ENCODE data around the gene CUL4A.

The CUL4A gene

GRCh38 chr13:113209336-113209758 lies at the start of gene CUL4A:
CUL4A (plus strand) TSS chr13:113209613; CDS start chr13:113209628, 15 bp downstream.
- H3K4me1 ChIP-seq (ENCODE audit: insufficient read depth, low read length, severe bottlenecking), result peaks cover 33% of the 10 kb centered on the region
- H3K27ac ChIP-seq (ENCODE audit: low read depth, low read length, poor library complexity, severe bottlenecking), result peak within 1 kb of the TSS; percentile 81
- no peak within 1 kb of the TSS for H2AFZ ChIP-seq (ENCODE audit: low read length)
- H3K9me2 ChIP-seq (ENCODE audit: low read depth, low read length), result no peaks in the 10 kb centered on the region
- no peaks in the 10 kb centered on the region for H3K9me3 ChIP-seq (ENCODE audit: low read length)
- peaks cover 83% of the 10 kb centered on the region for H3K79me2 ChIP-seq (ENCODE audit: insufficient read depth, low read length)
- H3K36me3 ChIP-seq (ENCODE audit: insufficient read depth, low read length), result peaks cover 53% of the 10 kb centered on the region
- H3F3A ChIP-seq (ENCODE audit: insufficient read depth, low read length), result no peaks in the 10 kb centered on the region
- H3K4me2 ChIP-seq (ENCODE audit: low read length), result peak within 1 kb of the TSS; percentile 96
- TF ChIP-seq CTCF (IDR thresholded peaks at IDR 0.05; ENCODE audit: low read length) (no peak), EZH2 (IDR thresholded peaks at IDR 0.05; ENCODE audit: borderline replicate concordance, low read length) (no peak)
- H3K9ac ChIP-seq (ENCODE audit: low read length), result peak within 1 kb of the TSS; percentile 99
- H3K27me3 ChIP-seq (ENCODE audit: insufficient read depth, low read length), result no peaks in the 10 kb centered on the region
- H3K4me3 ChIP-seq (ENCODE audit: low read depth, low read length, poor library complexity, severe bottlenecking), result peak within 1 kb of the TSS; percentile 76
- 0 out of 2 replicates have a peak, but pooled peaks cover 2% of the 10 kb centered on the region for H4K20me1 ChIP-seq (ENCODE audit: insufficient read depth, low read length)

DNA sequence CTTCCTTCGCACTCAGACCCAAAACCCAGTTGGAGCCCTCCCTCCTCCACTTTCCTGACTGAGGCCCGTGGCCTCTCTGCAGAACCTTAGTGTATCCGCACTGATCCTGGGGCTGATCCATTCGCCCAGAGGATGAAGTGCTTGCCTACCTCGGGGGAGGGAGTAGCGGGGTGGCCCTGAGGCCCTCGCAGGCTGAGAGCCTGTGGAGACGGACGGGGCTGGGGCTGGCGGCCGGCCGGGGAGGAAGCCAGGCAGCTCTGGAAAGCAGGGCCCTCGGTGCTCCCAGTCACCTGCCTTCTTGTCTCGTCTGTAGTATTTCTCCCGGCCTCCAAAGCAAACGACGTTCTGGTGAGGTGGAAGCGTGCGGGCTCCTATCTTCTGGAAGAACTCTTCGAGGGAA lies 49.7 kb upstream of the CUL4A start:
- TF ChIP-seq CTCF (IDR thresholded peaks at IDR 0.05; ENCODE audit: low read length) (no peak), EZH2 (IDR thresholded peaks at IDR 0.05; ENCODE audit: borderline replicate concordance, low read length) (no peak)
- Histone ChIP-seq H2AFZ (ENCODE audit: low read length) (no peak overlapping the region), H3K9me3 (ENCODE audit: low read length) (peaks cover 8% of the 10 kb centered on the region), H3K4me3 (ENCODE audit: low read depth, low read length, poor library complexity, severe bottlenecking) (no peak overlapping the region), H3K79me2 (ENCODE audit: insufficient read depth, low read length) (no peaks in the 10 kb centered on the region), H3K9ac (ENCODE audit: low read length) (no peak overlapping the region), H3K36me3 (ENCODE audit: insufficient read depth, low read length) (peaks cover 5% of the 10 kb centered on the region; the same call in 1 of the 2 replicates), H3F3A (ENCODE audit: insufficient read depth, low read length) (no peaks in the 10 kb centered on the region), H3K27me3 (ENCODE audit: insufficient read depth, low read length) (peaks cover 22% of the 10 kb centered on the region), H3K9me2 (ENCODE audit: low read depth, low read length) (no peaks in the 10 kb centered on the region), H3K4me1 (ENCODE audit: insufficient read depth, low read length, severe bottlenecking) (peaks cover under 1% of the 10 kb centered on the region), H3K4me2 (ENCODE audit: low read length) (no peak overlapping the region), H3K27ac (ENCODE audit: low read depth, low read length, poor library complexity, severe bottlenecking) (no peak overlapping the region), H4K20me1 (ENCODE audit: insufficient read depth, low read length) (no peaks in the 10 kb centered on the region)

- Histone ChIP-seq H3K4me1 (ENCODE audit: insufficient read depth, low read length, severe bottlenecking) (no peaks in the 10 kb centered on the region), H3K4me3 (ENCODE audit: low read depth, low read length, poor library complexity, severe bottlenecking) (no peak overlapping the region), H3K36me3 (ENCODE audit: insufficient read depth, low read length) (peaks cover 5% of the 10 kb centered on the region; the same call in 1 of the 2 replicates), H3K9me2 (ENCODE audit: low read depth, low read length) (no peaks in the 10 kb centered on the region), H4K20me1 (ENCODE audit: insufficient read depth, low read length) (no peaks in the 10 kb centered on the region), H3K27me3 (ENCODE audit: insufficient read depth, low read length) (peaks cover 14% of the 10 kb centered on the region), H3K9me3 (ENCODE audit: low read length) (peaks cover 3% of the 10 kb centered on the region), H3K79me2 (ENCODE audit: insufficient read depth, low read length) (no peaks in the 10 kb centered on the region), H2AFZ (ENCODE audit: low read length) (no peak overlapping the region), H3K27ac (ENCODE audit: low read depth, low read length, poor library complexity, severe bottlenecking) (no peak overlapping the region), H3K9ac (ENCODE audit: low read length) (no peak overlapping the region), H3F3A (ENCODE audit: insufficient read depth, low read length) (no peaks in the 10 kb centered on the region), H3K4me2 (ENCODE audit: low read length) (no peak overlapping the region)
- TF ChIP-seq CTCF (IDR thresholded peaks at IDR 0.05; ENCODE audit: low read length), result no peak
- TF ChIP-seq EZH2 (IDR thresholded peaks at IDR 0.05; ENCODE audit: borderline replicate concordance, low read length), result no peak
These were observed 48.4 kb upstream of the CUL4A start for GRCh38 chr13:113160983-113161382.
